Myocyte (in vitro differentiated cells): ENCODE measurements around the gene LCN9. TPM values are rescaled to one million over a fixed set of nuclear protein-coding genes. Genes with fewer than 3 reads are reported as not detected.
A peak's percentile ranks its signal among the peaks of the same experiment; 100 is the strongest.

Source experiments
- DNase-seq: peaks from one replicate; pipeline ENCODE4 v3.0.0-alpha.2; 2012; ENCODE audit warnings: low read depth
- total RNA-seq: library from RNA; depleted of rRNA; stranded (reverse); fragments of >200 nt; gene quantifications from 2 replicates; pipeline ENCODE4 v1.2.3, GENCODE V29; 2014

The LCN9 gene
- total RNA-seq, 1 donor from 2014 or later = not detected

- no peak for DNase-seq
These were observed 33.3 kb downstream of the LCN9 start for GRCh38 chr9:135696446-135696845.

DNA sequence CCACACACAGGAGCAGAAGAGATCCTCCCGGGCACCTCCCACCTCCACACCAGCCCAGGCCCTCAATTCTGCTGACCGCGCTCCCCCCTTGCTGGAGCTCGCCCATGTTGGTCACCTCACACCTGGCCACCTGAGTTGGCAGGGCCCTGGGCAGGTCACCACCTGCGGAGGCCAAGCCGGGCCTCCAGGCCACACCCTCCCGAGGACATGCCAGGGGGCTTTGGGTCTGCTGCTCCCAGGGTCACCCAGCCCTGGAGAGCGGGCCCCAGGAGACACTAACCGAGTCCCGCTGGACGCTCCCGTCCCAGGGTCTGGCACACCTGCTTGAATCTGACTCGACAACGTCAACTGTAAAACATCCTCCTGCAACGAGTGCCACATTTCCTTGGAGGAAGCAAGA is 34.1 kb downstream of the LCN9 start:
- DNase-seq = no peak

GRCh38 chr9:135698236-135698635 is 35.1 kb downstream of the LCN9 start:
- no peak for DNase-seq

GRCh38 chr9:135698767-135699166 is 35.7 kb downstream of the LCN9 start:
- no peak for DNase-seq

- no peak for DNase-seq
These were observed 36.3 kb downstream of the LCN9 start, which contains the start of gene SOHLH1 for GRCh38 chr9:135699440-135699839. SOHLH1 (minus strand) TSS chr9:135699481; CDS start chr9:135699467, 14 bp downstream.

GRCh38 chr9:135700525-135700924 is 37.4 kb downstream of the LCN9 start:
- DNase-seq = no peak

DNA sequence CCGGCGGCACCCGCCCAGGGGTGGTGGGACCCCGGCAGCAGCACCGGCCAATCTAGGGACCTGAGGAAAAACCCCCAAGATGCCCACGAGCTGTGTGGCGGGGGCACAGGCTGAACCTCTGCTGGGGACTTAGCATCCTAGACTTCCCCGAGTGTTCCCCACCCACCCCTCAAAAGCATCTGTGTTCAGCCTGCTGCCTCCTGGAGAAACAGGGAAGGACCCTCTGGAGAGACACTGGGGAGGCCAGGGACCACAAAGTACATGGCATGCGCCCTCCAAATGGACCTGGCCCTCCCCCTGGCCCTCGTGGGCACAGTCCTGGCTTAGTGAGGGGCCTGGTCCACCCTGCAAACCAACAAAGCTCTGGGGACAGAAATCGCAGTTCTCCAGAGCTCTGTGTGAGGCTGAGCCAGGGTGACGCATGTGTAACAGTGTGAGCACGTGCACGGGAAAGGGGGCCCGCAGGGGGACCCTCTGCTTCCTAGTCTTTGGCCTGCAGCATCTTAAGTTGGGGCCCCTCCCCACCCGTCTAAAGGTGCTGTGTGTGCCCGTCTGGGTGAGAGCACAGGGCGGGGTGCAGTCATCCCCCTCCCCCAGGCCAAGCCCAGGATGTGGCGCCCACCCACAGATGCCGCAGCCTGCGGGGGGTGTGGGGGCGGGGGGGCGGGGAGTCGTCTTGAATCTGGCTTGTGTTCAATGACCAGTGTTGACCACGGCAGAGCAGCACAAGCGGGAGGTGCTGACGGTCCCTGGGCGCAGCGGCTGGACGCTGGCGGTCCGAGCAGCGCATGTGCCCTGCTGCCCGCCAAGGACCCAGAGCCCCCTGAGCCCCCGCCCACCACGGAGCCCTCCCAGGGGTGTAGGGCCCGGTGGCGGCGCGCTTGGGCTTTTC is 38.2 kb downstream of the LCN9 start:
- DNase-seq = no peak

DNA sequence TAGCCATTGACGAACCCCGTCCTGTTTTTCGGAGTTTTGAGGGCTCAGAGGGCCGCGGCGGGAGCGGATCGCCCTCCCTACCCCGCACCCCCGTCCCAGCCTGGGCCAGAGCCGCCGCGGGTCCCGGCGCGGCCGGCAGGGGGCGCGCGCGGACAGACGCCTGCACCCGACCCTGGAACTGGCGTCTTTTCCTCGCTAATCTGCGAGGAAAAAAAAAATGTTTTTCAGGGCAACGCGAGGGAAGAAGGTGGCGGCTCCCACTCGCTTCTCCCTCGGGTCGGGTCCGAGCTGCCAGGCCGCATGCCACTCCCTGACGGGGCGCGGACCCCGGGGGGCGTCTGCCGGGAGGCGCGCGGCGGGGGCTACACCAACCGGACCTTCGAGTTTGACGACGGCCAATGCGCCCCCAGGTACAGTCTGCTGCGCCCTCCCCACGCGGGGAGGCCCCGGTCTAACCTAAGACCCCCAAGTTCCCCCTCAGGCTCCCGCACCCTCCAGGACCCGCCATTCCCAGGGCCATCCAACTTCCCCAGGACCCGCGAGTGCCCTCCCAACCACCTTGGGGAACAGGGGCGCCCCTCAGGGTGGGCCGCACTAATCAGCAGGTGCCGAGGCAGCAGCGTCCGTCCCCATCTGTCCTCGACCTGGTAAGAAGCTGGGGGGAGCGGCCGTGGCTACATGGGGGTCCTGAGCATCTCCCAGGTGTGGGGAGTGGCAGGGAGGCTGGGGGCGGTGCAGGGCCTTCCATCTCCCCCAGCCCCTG is 39.0 kb downstream of the LCN9 start, which contains the start of gene KCNT1:
Gene KCNT1, plus strand, starts transcription at position 227 of the 763 bp plus-strand sequence. Its CDS starts 74 bp downstream, at position 301.
- DNase-seq = peak; percentile 41

GRCh38 chr9:135703726-135704125 is 40.6 kb downstream of the LCN9 start:
- peak; percentile 22 for DNase-seq

- peak; percentile 61 for DNase-seq
These were observed 41.4 kb downstream of the LCN9 start for GRCh38 chr9:135704483-135704882.

GRCh38 chr9:135705376-135705775 is 42.3 kb downstream of the LCN9 start:
- DNase-seq = no peak

GRCh38 chr9:135706288-135706687 is 43.2 kb downstream of the LCN9 start:
- no peak for DNase-seq

GRCh38 chr9:135707252-135708138 is 44.4 kb downstream of the LCN9 start:
- peak; percentile 65 for DNase-seq

DNA sequence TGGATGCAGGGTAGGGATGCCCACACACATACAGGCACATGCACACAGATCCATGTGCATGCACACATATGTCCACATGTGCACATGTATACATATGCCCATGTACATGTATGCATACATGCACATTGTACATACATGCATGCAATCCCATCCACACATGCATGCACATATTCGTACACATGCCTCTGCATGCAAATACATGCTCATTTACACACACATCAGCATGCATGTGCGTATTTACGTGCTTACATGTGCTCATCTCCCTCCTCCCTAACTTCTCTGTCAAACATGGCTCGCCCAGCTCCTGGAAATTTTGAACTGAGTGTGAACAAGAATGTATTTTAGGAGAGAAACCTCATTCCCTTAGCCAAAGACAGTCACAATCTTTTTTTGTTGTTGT is 45.1 kb downstream of the LCN9 start:
- no peak for DNase-seq

- peak; percentile 50 for DNase-seq
These were observed 48.3 kb downstream of the LCN9 start for GRCh38 chr9:135711391-135711790.

DNA sequence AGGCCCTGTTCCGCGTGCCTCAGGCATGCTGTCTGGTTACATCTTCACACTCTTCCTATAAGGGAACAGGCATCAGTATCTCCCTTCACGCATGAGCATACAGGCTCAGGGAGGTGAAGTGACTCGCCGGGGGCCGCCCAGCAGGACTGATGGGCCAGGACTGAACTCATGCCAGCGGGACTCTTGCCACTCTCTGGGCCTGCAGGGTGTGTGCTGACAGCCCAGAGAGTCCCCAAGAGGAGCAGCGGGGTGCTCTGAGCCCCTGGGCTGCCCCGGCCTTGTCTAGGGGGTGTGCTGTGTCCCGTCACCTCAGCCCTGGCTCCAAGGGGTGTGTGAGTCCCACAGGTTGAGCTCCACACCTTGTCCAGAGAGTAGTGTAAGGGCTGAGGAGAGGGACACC is 48.8 kb downstream of the LCN9 start:
- no peak for DNase-seq

DNA sequence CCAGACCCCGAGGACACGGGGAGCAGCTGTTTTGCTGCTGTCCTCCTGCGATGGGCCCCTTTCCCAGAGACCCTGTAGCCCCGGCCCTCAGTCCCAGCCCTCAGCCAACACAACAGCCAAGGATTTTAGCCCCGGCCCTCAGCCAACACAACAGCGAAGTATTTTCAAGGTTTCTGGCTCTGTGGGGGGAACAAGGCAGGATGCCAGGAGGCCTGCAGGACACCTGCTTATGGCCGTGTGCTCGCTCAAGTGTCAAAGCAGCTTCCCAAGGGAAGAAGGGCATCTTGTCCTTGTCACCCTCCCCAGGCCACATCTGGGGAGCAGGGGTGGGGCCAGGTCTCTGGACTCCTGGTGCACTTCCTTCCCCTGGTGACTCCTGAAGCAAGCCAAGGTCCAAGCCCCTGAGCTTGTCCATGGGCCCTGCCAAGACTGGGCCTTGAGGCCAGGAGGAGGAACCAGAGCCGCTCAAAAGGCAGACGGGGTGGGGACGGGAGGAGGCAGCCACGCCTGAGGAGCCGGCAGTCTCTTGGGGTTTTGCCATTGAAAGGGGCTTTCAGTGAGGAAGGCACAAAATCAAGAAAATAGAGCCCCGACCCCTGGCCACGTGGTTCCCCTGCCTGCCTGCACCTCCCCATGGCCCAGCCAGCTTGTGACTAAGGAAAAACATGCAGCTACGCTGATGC is 49.6 kb downstream of the LCN9 start:
- DNase-seq = no peak

- no peak for DNase-seq
These were observed 51.3 kb downstream of the LCN9 start for GRCh38 chr9:135714242-135715055.

- no peak for DNase-seq
These were observed 52.0 kb downstream of the LCN9 start for GRCh38 chr9:135715056-135715595.
